Effector memory CD4-positive, alpha-beta T cell (primary cell): Measurements from ENCODE around the gene GNAI1.

Experiments used
- DNase-seq, 3 donors: peaks; one replicate each; pipeline ENCODE4 v3.0.0-alpha.2; 2020
- H3K27ac ChIP-seq: 2 replicates; pipeline ENCODE4 v1.7.0; 2013; ENCODE audit warnings: mild to moderate bottlenecking, low read length, moderate library complexity; ENCODE audit not compliant: insufficient read depth, poor library complexity, severe bottlenecking
- H3K27me3 ChIP-seq: replicated peaks from 2 replicates; pipeline ENCODE4 v1.7.0; 2013; ENCODE audit warnings: mild to moderate bottlenecking, low read length; ENCODE audit not compliant: insufficient read depth, control insufficient read depth, poor library complexity, severe bottlenecking
- H3K36me3 ChIP-seq: 2 replicates; pipeline ENCODE4 v1.7.0; 2013; ENCODE audit warnings: mild to moderate bottlenecking, low read length, moderate library complexity; ENCODE audit not compliant: control insufficient read depth, insufficient read depth
- H3K4me1 ChIP-seq: 2 replicates; pipeline ENCODE4 v1.7.0; 2013; ENCODE audit warnings: low read length, mild to moderate bottlenecking; ENCODE audit not compliant: control insufficient read depth, insufficient read depth, poor library complexity, severe bottlenecking
- H3K4me3 ChIP-seq: 2 replicates; pipeline ENCODE4 v1.7.0; 2013; ENCODE audit warnings: low read length, low read depth, mild to moderate bottlenecking; ENCODE audit not compliant: insufficient read depth, poor library complexity, severe bottlenecking
- H3K9me3 ChIP-seq: 2 replicates; pipeline ENCODE4 v1.7.0; 2013; ENCODE audit warnings: mild to moderate bottlenecking, low read length, moderate library complexity; ENCODE audit not compliant: control insufficient read depth

GNAI1 gene

GRCh38 chr7:80183351-80183750 is 48.7 kb downstream of the GNAI1 start:
- Histone ChIP-seq H3K27me3 (no peaks in the 10 kb centered on the region), H3K27ac (no peak overlapping the region), H3K4me3 (no peak overlapping the region), H3K9me3 (no peaks in the 10 kb centered on the region), H3K4me1 (no peaks in the 10 kb centered on the region), H3K36me3 (no peaks in the 10 kb centered on the region)
- DNase-seq, result no peak

GRCh38 chr7:80183900-80184685 is 49.5 kb downstream of the GNAI1 start:
- no peak overlapping the region for H3K27ac ChIP-seq
- H3K9me3 ChIP-seq, result no peaks in the 10 kb centered on the region
- H3K36me3 ChIP-seq, result no peaks in the 10 kb centered on the region
- no peak overlapping the region for H3K4me3 ChIP-seq
- DNase-seq, result no peak
- H3K27me3 ChIP-seq, result no peaks in the 10 kb centered on the region
- no peaks in the 10 kb centered on the region for H3K4me1 ChIP-seq

GRCh38 chr7:80184693-80185092 is 50.1 kb downstream of the GNAI1 start:
- no peak overlapping the region for H3K4me3 ChIP-seq
- H3K9me3 ChIP-seq, result no peaks in the 10 kb centered on the region
- no peak overlapping the region for H3K27ac ChIP-seq
- H3K27me3 ChIP-seq, result no peaks in the 10 kb centered on the region
- no peaks in the 10 kb centered on the region for H3K36me3 ChIP-seq
- DNase-seq, result no peak
- H3K4me1 ChIP-seq, result no peaks in the 10 kb centered on the region

DNA sequence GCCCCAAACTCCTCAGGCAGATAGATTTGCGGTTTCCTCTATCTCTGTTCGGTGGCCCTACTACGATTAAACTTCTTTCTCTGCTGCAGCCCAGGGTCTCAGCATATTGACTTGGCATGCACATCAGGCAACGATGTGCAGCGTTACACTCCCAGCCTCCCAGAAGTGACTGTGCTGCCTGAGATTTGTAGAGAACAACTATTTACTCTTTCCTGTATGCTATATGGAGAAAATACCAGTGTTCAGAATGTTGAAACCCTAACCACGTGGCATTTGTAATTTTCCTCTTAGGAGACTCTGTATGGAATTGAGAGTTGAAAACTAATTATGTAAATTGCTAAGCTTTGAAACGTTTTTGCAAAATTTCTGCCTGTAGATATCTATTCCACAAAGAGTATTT is 50.9 kb downstream of the GNAI1 start:
- Histone ChIP-seq H3K4me1 (no peaks in the 10 kb centered on the region), H3K9me3 (no peaks in the 10 kb centered on the region), H3K36me3 (no peaks in the 10 kb centered on the region), H3K27me3 (no peaks in the 10 kb centered on the region), H3K27ac (no peak overlapping the region), H3K4me3 (no peak overlapping the region)
- DNase-seq, result no peak

- H3K4me1 ChIP-seq, result no peaks in the 10 kb centered on the region
Observed at GRCh38 chr7:80186721-80187120, 52.1 kb downstream of the GNAI1 start.

DNA sequence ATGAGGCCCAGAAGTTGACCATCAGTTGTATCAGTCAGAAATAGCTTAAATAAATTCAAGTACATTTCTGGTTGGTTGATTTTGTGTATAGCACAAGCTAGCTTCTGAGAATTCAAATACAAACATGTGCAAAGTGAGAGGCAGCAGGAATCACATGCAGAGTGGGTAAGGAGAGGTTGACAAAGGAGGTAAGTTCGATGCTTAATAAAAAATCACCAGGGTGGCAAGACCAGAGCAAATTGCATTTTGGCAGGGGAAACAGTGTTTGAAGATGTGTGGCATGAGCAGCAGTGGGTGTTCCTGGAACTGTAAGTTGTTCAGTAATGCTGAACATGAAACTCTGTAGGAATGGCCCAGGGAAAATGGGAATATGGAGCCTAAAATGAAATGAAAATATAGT is 52.6 kb downstream of the GNAI1 start:
- H3K9me3 ChIP-seq, result no peaks in the 10 kb centered on the region
- H3K4me3 ChIP-seq, result no peak overlapping the region
- no peak for DNase-seq
- no peaks in the 10 kb centered on the region for H3K4me1 ChIP-seq
- H3K36me3 ChIP-seq, result no peaks in the 10 kb centered on the region
- H3K27ac ChIP-seq, result no peak overlapping the region
- H3K27me3 ChIP-seq, result no peaks in the 10 kb centered on the region

More at GRCh38 chr7:80186721-80187120, 52.1 kb downstream of the GNAI1 start:
- no peaks in the 10 kb centered on the region for H3K9me3 ChIP-seq
- no peaks in the 10 kb centered on the region for H3K36me3 ChIP-seq
- H3K4me3 ChIP-seq, result no peak overlapping the region
- no peaks in the 10 kb centered on the region for H3K27me3 ChIP-seq
- no peak for DNase-seq
- no peak overlapping the region for H3K27ac ChIP-seq

DNA sequence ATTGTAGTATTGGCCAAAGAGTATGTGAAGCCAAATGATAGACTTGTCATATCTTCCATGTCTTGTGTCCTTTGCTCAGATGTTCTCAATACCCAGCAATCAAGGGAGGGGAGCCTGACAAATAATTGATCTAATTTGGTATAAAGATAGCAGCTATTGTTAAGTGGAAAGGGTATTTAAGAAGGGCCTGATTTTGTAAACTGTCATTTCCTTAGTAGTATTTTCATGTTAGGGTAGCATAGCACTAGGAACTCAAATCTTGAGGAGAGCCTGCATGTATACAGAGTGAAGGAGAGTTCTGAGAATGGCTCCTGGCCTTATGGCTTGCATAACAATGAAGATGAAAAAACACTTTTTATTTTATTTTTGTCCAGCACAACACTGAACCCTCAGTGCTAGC is 53.1 kb downstream of the GNAI1 start:
- Histone ChIP-seq H3K36me3 (no peaks in the 10 kb centered on the region), H3K4me3 (no peak overlapping the region), H3K27me3 (no peaks in the 10 kb centered on the region), H3K4me1 (no peaks in the 10 kb centered on the region), H3K9me3 (no peaks in the 10 kb centered on the region), H3K27ac (no peak overlapping the region)
- DNase-seq, result no peak

DNA sequence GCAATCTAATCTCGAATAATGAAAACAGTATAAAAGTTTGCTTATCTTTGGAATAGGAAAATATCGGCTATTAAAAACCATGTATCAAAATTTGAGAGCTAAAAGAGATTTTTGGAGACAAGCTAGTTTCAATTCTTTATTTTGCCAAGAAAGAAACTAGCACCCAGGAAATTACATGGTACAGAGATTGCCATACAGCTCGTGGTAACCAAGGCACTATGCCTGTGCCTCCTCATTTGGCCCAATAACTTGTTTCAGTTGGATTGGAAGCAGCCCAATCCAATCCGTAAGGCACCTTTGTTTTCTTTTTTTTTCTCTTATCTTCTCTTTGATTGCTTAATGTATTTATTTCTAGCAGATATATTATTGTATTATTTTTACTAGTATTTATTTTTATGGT is 55.0 kb downstream of the GNAI1 start:
- Histone ChIP-seq H3K4me3 (no peak overlapping the region), H3K27ac (no peak overlapping the region), H3K9me3 (no peaks in the 10 kb centered on the region), H3K27me3 (no peaks in the 10 kb centered on the region), H3K36me3 (no peaks in the 10 kb centered on the region), H3K4me1 (no peaks in the 10 kb centered on the region)
- DNase-seq, result no peak

GRCh38 chr7:80197627-80198026 is 63.0 kb downstream of the GNAI1 start:
- H3K27ac ChIP-seq, result no peak overlapping the region
- H3K36me3 ChIP-seq, result no peaks in the 10 kb centered on the region
- no peak for DNase-seq
- H3K4me3 ChIP-seq, result no peak overlapping the region
- H3K4me1 ChIP-seq, result no peaks in the 10 kb centered on the region
- no peaks in the 10 kb centered on the region for H3K27me3 ChIP-seq
- no peaks in the 10 kb centered on the region for H3K9me3 ChIP-seq

DNA sequence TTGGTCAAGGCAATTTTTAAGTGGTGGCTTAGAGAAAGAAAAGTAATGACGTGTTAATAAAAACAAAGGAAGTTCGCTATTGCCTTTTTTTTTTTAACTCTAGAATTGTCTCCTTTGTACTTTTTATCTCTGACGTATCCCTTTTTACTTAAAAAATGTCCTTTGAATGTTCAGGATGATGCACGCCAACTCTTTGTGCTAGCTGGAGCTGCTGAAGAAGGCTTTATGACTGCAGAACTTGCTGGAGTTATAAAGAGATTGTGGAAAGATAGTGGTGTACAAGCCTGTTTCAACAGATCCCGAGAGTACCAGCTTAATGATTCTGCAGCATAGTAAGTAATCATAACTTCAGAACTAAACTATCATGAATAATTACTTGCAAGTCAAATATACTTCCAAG is 64.4 kb downstream of the GNAI1 start:
- Histone ChIP-seq H3K27ac (no peak overlapping the region), H3K4me3 (no peak overlapping the region), H3K27me3 (no peaks in the 10 kb centered on the region), H3K9me3 (no peaks in the 10 kb centered on the region), H3K36me3 (no peaks in the 10 kb centered on the region), H3K4me1 (no peaks in the 10 kb centered on the region)
- DNase-seq, result no peak
